Ishikawa (cell line): ENCODE data around the gene MAP7.

Experiments
- CEBPB ChIP-seq: IDR thresholded peaks from 2 replicates; pipeline ENCODE4 v1.6.1; 2012
- CREB1 ChIP-seq: IDR thresholded peaks from 2 replicates; pipeline ENCODE4 v1.6.1; 2012; ENCODE audit warnings: low read depth
- EGR1 ChIP-seq: IDR thresholded peaks from 2 replicates; pipeline ENCODE4 v1.6.1; 2012
- EP300 ChIP-seq: IDR thresholded peaks from 2 replicates; pipeline ENCODE4 v1.6.1; 2012; ENCODE audit warnings: borderline replicate concordance
- FOXM1 ChIP-seq: IDR thresholded peaks from 2 replicates; pipeline ENCODE4 v1.6.1; 2012; ENCODE audit warnings: low read depth, borderline replicate concordance
- NFIC ChIP-seq: IDR thresholded peaks from 2 replicates; pipeline ENCODE4 v1.6.1; 2012
- TCF12 ChIP-seq: IDR thresholded peaks from 2 replicates; pipeline ENCODE4 v1.6.1; 2012; ENCODE audit warnings: low read depth
- TEAD4 ChIP-seq: IDR thresholded peaks from 2 replicates; pipeline ENCODE4 v1.6.1; 2012
- YY1 ChIP-seq: IDR thresholded peaks from 2 replicates; pipeline ENCODE4 v1.6.1; 2012; ENCODE audit warnings: low read depth
- ZBTB7A ChIP-seq: IDR thresholded peaks from 2 replicates; pipeline ENCODE4 v1.6.1; 2012; ENCODE audit warnings: low read depth
- TF ChIP-seq, protein P1 (sequence below): IDR thresholded peaks from 2 replicates; pipeline ENCODE4 v1.6.1; 2012
- TF ChIP-seq, protein P2 (sequence below): IDR thresholded peaks from 2 replicates; pipeline ENCODE4 v1.6.1; 2012; ENCODE audit warnings: low read depth, mild to moderate bottlenecking
- TF ChIP-seq, protein P3 (sequence below): IDR thresholded peaks from 2 replicates; pipeline ENCODE4 v1.6.1; 2012

DNA sequence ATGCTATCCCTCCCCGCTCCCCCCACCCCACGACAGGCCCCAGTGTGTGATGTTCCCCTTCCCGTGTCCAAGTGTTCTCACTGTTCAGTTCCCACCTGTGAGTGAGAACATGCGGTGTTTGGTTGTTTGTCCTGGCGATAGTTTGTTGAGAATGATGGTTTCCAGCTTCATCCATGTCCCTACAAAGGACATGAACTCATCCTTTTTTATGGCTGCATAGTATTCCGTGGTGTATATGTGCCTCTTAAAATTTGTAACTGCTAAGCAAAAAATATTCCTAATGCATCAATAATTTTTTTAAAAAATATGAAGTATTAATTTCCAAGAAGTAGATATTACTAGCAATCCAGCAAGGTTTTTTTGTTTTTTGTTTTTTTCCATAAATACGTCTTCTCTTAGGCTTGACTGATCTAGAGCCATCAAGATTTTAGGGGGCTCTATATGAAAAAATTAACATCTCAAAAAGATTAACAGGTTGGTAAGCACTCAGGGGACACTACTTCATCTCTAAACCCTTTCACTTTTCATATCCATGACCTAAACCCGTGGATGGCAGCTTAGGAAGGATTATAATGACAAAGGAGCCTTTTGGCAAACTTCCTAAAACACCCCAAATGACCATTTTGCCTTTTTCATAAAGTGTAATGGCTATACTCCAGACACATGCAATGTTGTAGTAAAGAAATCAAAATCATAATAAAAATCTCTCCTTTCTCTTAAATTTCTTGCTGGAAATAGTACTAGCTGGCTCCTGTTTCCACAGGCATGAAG, 14.2 kb downstream of the MAP7 start:
- TF ChIP-seq TEAD4 (no peak), CEBPB (no peak), EP300 (no peak), YY1 (no peak), CREB1 (no peak), NFIC (no peak), TCF12 (no peak), FOXM1 (no peak), ZBTB7A (no peak), EGR1 (no peak)
- TF ChIP-seq, protein P1, sequence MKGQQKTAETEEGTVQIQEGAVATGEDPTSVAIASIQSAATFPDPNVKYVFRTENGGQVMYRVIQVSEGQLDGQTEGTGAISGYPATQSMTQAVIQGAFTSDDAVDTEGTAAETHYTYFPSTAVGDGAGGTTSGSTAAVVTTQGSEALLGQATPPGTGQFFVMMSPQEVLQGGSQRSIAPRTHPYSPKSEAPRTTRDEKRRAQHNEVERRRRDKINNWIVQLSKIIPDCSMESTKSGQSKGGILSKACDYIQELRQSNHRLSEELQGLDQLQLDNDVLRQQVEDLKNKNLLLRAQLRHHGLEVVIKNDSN: no peak
- TF ChIP-seq, protein P2, sequence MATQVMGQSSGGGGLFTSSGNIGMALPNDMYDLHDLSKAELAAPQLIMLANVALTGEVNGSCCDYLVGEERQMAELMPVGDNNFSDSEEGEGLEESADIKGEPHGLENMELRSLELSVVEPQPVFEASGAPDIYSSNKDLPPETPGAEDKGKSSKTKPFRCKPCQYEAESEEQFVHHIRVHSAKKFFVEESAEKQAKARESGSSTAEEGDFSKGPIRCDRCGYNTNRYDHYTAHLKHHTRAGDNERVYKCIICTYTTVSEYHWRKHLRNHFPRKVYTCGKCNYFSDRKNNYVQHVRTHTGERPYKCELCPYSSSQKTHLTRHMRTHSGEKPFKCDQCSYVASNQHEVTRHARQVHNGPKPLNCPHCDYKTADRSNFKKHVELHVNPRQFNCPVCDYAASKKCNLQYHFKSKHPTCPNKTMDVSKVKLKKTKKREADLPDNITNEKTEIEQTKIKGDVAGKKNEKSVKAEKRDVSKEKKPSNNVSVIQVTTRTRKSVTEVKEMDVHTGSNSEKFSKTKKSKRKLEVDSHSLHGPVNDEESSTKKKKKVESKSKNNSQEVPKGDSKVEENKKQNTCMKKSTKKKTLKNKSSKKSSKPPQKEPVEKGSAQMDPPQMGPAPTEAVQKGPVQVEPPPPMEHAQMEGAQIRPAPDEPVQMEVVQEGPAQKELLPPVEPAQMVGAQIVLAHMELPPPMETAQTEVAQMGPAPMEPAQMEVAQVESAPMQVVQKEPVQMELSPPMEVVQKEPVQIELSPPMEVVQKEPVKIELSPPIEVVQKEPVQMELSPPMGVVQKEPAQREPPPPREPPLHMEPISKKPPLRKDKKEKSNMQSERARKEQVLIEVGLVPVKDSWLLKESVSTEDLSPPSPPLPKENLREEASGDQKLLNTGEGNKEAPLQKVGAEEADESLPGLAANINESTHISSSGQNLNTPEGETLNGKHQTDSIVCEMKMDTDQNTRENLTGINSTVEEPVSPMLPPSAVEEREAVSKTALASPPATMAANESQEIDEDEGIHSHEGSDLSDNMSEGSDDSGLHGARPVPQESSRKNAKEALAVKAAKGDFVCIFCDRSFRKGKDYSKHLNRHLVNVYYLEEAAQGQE: no peak
- TF ChIP-seq, protein P3, sequence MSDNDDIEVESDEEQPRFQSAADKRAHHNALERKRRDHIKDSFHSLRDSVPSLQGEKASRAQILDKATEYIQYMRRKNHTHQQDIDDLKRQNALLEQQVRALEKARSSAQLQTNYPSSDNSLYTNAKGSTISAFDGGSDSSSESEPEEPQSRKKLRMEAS: no peak
